DMS153 (cell line): ENCODE results near the gene ID4.

Experiments used
- DNase-seq: peaks from one replicate; lab custom pipeline; 2025; lab: John Stamatoyannopoulos, UW

ID4 gene

GRCh38 chr6:19836799-19837510, at the start of gene ID4:
Gene ID4, plus strand, starts transcription at chr6:19837370. Its CDS starts 385 bp downstream, at chr6:19837755.
- peak; percentile 44 for DNase-seq

- no peak for DNase-seq
Measured at GRCh38 chr6:19788686-19789085, 48.5 kb upstream of the ID4 start.

- no peak for DNase-seq
Measured at GRCh38 chr6:19789100-19789803, 47.9 kb upstream of the ID4 start.

- no peak for DNase-seq
Measured at GRCh38 chr6:19791267-19791666, 45.9 kb upstream of the ID4 start.

- DNase-seq = no peak
Measured at GRCh38 chr6:19795211-19795610, 42.0 kb upstream of the ID4 start.

- no peak for DNase-seq
Measured at GRCh38 chr6:19796452-19796851, 40.7 kb upstream of the ID4 start.

- no peak for DNase-seq
Measured at GRCh38 chr6:19798362-19798761, 38.8 kb upstream of the ID4 start.

GRCh38 chr6:19802656-19803055, 34.5 kb upstream of the ID4 start:
- peak; percentile 33 for DNase-seq

- peak; percentile 19 for DNase-seq
Measured at GRCh38 chr6:19803331-19804204, 33.6 kb upstream of the ID4 start.

- peak; percentile 96 for DNase-seq
Measured at GRCh38 chr6:19804205-19805128, 32.7 kb upstream of the ID4 start.

GRCh38 chr6:19805129-19805481, 32.1 kb upstream of the ID4 start:
- DNase-seq = no peak

- DNase-seq = no peak
Measured at GRCh38 chr6:19806971-19807396, 30.2 kb upstream of the ID4 start.

GRCh38 chr6:19811397-19812079, 25.6 kb upstream of the ID4 start:
- no peak for DNase-seq

- DNase-seq = no peak
Measured at GRCh38 chr6:19812512-19813119, 24.6 kb upstream of the ID4 start.

- DNase-seq = no peak
Measured at GRCh38 chr6:19818805-19819204, 18.4 kb upstream of the ID4 start.

- DNase-seq = no peak
Measured at GRCh38 chr6:19824058-19824807, 12.9 kb upstream of the ID4 start.

GRCh38 chr6:19827247-19827646, 9.9 kb upstream of the ID4 start:
- no peak for DNase-seq

GRCh38 chr6:19827903-19828302, 9.3 kb upstream of the ID4 start:
- DNase-seq = no peak

GRCh38 chr6:19830171-19830570, 7.0 kb upstream of the ID4 start:
- no peak for DNase-seq

GRCh38 chr6:19831358-19831757, 5.8 kb upstream of the ID4 start:
- DNase-seq = no peak
